Stimulated activated naive CD4-positive, alpha-beta T cell treated with Interleukin-2 at 50 U/mL for 16 hours (primary cell): ENCODE results near the gene ANKIB1.
"Not testable (repeated sequence)": the region's sequence is repeated elsewhere in the genome, so short reads cannot be mapped to it uniquely, and the experiment has no call there.

Experiments used
- DNase-seq: peaks from one replicate; lab custom pipeline; 2025; lab: John Stamatoyannopoulos, UW

The ANKIB1 gene

GRCh38 chr7:92245487-92246359, at the start of gene ANKIB1, which contains the start of gene KRIT1:
TSS of gene ANKIB1 (plus strand) at chr7:92245974. CDS start at chr7:92294979, 49,005 bp downstream.
TSS of gene KRIT1 (minus strand) at chr7:92245914. CDS start at chr7:92242135, 3,779 bp downstream.
- peak; percentile 86 for DNase-seq

- no peak for DNase-seq
Observed at GRCh38 chr7:92200791-92201190, 45.0 kb upstream of the ANKIB1 start.

GRCh38 chr7:92205987-92206386, 39.8 kb upstream of the ANKIB1 start:
- no peak for DNase-seq

GRCh38 chr7:92206672-92207071, 39.1 kb upstream of the ANKIB1 start:
- DNase-seq, result no peak

- DNase-seq, result no peak
Observed at GRCh38 chr7:92221766-92222165, 24.0 kb upstream of the ANKIB1 start.

GRCh38 chr7:92226981-92227380, 18.8 kb upstream of the ANKIB1 start:
- no peak for DNase-seq

GRCh38 chr7:92228100-92228499, 17.7 kb upstream of the ANKIB1 start:
- no peak for DNase-seq

- DNase-seq, result no peak
Observed at GRCh38 chr7:92228742-92229141, 17.0 kb upstream of the ANKIB1 start.

- DNase-seq, result no peak
Observed at GRCh38 chr7:92230547-92230946, 15.2 kb upstream of the ANKIB1 start.

- DNase-seq, result no peak
Observed at GRCh38 chr7:92242972-92243371, 2.8 kb upstream of the ANKIB1 start.

- DNase-seq, result peak; percentile 3
Observed at GRCh38 chr7:92244808-92245486, 827 bp upstream of the ANKIB1 start.

GRCh38 chr7:92246360-92247101, 757 bp downstream of the ANKIB1 start:
- DNase-seq, result no peak

GRCh38 chr7:92250603-92251002, 4.8 kb downstream of the ANKIB1 start:
- no peak for DNase-seq

GRCh38 chr7:92251181-92251580, 5.4 kb downstream of the ANKIB1 start:
- no peak for DNase-seq

GRCh38 chr7:92253251-92253650, 7.5 kb downstream of the ANKIB1 start:
- no peak for DNase-seq

- DNase-seq, result not testable (repeated sequence)
Observed at GRCh38 chr7:92254800-92255199, 9.0 kb downstream of the ANKIB1 start.

- DNase-seq, result no peak
Observed at GRCh38 chr7:92255308-92255707, 9.5 kb downstream of the ANKIB1 start.

GRCh38 chr7:92259062-92259461, 13.3 kb downstream of the ANKIB1 start:
- DNase-seq, result no peak

GRCh38 chr7:92259610-92260247, 14.0 kb downstream of the ANKIB1 start:
- DNase-seq, result no peak

GRCh38 chr7:92260248-92260781, 14.5 kb downstream of the ANKIB1 start:
- no peak for DNase-seq

GRCh38 chr7:92266415-92267241, 20.9 kb downstream of the ANKIB1 start:
- DNase-seq, result no peak
